HG03460 (cell line): ENCODE results near the gene ACSS3.
A peak's percentile ranks its signal among the peaks of the same experiment; 100 is the strongest.
"Not testable (repeated sequence)": the region's sequence is repeated elsewhere in the genome, so short reads cannot be mapped to it uniquely, and the experiment has no call there.

ENCODE experiments used
- ATAC-seq: cut with Tn5 transposase; IDR thresholded peaks from one replicate; pipeline ENCODE4 v1.9.1; 2021; ENCODE audit not compliant: unreplicated experiment

ACSS3 gene

GRCh38 chr12:81094718-81095360 is 17.0 kb downstream of the ACSS3 start:
- no peak for ATAC-seq

DNA sequence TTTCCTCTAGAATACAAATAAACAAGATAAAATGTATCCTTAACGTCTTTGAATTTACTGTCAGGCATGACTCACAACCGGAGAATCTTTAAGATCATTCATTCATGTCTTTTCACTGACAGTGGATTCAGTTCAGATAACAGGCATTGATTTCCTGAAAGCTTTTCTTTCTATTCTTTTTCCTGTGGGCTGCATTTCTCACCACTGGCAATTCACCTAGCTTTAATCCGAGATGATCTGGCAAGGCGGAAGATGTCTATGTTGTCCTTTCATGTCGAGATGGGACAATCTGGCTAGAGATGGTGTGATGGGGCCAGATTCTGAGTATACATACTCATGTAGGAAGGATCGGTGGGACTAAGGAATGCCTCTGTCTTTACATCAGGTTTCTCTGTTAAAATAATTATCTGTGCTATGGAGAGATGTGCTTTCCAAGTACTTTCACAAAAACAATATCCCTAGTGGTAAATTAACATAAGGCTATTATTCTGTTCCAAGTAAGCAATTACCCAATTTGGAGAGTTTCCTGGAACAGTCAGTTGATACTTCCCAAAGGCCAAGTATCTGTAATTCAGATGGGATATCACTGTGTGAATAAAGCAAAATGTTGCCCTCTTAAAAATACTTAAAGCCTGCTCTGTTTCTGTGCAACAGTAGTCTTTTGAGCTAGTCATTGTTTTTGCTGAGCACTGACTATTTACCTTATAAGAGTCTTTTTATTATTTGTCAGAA is 17.8 kb downstream of the ACSS3 start:
- no peak for ATAC-seq

DNA sequence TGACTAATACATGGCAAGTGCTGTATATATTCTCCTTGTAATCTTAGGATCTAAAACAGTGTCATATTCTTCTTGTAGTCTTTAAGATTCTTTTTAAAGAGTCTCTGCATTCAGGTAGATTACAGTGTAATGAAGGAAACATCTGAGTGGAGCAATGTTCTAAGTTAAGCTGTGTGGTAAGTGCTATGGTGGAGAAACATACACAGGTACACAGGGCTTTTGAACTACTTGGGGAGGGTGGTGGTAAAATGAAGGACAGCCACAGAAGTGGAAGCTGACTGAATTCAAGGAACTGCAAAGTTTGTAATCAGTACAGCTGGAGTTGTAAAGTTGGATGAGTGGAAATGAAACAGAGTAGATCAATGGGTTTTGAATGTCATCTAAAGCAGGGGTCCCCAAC is 27.8 kb downstream of the ACSS3 start:
- no peak for ATAC-seq

GRCh38 chr12:81114226-81114625 is 36.3 kb downstream of the ACSS3 start:
- no peak for ATAC-seq

DNA sequence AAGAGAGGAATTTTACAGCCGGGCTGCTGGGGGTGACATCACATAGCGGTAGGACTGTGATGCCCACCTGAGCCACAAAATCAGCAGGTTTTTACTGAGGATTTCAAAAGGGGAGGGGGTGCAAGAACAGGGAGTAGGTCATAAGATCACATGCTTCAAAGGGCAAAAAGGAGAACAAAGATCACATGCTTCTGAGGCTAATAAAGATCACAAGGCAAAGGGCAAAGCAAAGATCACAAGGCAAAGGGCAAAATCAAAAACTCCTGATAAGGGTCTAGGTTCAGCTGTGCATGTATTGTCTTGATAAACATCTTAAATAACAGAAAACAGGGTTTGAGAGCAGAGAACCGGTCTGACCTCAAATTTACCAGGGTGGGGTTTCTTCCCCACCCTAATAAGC is 41.2 kb downstream of the ACSS3 start:
- not testable (repeated sequence) for ATAC-seq

DNA sequence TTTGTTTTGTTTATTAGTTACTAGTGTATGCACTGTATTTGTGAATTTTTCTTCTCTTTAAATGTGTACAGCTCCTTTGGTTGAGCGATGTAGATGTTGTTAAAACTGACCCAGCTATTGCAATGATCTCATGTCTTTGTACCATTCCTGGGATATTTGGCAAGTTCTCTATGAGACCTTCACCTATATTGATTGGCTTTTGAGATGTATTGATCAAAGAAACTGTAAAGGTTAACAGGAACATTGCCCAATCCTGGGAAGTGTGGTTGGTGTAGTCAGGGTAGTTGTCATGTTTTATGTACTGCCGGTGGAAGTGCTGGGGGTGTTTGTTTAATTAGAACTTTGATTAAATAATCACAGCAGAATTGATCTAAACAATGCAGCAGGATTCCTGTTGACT is 43.1 kb downstream of the ACSS3 start:
- no peak for ATAC-seq

DNA sequence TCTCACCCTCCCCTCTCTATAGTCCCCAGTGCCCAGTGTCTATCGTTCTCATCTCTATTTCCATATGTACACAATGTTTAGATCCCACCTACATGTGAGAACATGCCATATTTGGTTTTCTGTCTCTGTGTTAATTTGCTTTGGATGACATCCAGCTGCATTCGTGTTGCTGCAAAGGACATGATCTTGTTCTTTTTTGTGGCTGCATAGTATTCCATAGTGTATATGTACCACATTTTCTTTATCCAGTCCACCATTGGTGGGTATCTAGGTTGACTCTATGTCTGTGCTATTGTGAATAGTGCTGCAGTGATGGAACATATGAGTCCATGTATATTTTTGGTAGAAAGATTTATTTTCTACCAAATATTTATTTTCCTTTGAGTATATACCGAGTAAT is 45.7 kb downstream of the ACSS3 start:
- no peak for ATAC-seq

- no peak for ATAC-seq
Observed at GRCh38 chr12:81125691-81126090, 47.8 kb downstream of the ACSS3 start.

GRCh38 chr12:81128930-81129554 is 51.2 kb downstream of the ACSS3 start:
- ATAC-seq: peak; percentile 94

DNA sequence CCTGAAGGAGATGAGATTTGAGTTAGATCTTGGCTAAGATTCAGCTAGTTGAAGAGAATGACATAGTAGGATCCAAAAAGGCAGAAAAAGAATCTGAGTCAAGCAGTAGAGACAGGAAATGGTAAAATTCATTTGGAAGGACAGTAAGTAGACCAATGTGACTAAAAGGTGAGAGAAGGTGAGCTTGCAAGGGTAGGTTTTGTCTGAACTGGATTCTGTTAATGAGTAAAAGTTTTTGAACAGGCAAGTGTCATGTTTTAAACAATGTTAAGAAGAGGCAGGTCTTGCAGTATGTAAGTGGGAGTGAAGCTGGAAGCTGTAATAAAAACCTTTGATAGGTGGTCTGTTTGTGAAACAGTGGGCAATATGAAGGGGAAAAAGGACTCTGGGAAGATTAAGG is 58.6 kb downstream of the ACSS3 start:
- no peak for ATAC-seq

DNA sequence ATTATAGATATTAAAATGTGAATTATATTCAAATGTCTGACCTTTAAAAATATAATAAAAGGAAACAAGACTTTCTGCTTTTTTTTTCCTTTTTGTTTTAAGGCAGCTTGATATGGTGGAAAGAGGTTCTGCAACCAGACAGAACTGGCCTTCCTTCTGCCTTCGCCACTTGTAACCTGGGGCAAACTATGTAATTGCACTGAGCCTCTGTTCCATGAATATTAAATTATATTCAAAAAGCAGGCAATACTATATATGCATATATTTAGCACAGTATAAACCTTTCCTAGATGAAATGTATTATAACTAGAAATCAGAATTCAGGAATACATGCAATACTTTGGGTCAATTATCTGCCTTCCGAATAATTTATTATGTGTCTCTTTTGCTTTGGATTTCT is 59.9 kb downstream of the ACSS3 start:
- no peak for ATAC-seq

DNA sequence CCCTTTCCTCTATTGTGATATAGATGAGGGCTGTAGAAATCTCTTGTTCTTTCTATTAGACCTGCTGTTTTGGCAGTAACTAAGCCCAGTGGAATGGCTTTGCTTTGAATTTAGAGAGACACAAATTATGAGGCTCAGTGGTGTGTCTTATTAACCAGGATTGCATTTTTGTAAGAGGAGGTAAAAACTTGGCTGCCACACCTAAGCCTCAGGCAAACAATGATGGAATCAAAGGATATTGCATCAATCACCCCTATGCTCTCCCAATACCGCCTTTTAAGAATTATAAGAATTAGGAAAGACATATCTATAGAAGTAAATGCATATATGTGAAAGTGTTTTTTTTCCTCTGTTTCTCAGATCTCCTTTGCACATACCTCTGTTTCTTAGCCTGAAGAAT is 63.3 kb downstream of the ACSS3 start:
- no peak for ATAC-seq

- ATAC-seq: no peak
Observed at GRCh38 chr12:81143057-81143456, 65.2 kb downstream of the ACSS3 start.

DNA sequence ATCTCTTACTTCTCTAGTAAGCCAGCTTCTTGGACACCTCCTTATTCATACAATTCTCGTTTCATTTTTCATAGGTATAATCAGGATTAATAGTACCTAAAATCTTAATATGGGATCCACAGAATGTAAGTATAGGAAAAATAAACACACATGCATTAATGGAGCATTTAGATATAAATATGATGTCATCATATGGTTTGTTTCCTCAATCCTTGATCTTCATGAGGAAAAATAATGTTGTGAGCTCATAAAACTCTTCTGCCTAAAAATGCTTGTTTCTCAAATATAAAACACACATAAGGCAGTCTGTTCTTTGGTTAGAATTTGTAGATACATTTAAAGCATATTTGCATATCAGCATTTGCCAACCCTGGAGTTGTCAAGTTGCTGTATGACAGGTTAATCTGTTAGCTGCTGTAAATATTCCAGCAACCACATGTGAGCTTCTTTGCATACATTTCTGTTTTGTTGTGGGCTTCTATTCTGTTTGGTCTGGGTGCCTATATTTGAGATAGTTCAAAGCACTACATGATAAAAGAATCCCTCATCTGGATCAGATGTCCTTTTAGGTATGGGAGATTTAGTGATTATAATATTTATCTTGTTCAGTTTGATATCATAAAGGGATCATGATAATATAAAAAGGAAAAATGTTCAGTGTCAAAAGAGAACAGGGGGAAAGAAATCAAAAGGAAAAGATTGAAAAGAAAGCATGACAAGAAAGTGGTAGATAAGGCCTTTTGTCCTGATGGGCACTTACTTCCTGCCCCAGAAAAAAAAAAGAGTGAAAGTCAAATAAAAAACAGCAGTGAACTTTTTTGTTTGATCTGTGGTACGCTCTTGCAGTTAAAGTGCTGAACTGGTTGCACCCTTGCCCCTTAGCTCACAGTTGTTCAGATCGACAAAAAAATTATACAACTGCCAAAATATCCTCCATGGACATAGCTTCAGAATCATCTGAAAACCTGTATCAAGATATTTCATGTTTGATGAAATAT is 68.6 kb downstream of the ACSS3 start:
- ATAC-seq: no peak

GRCh38 chr12:81147292-81147919 is 69.5 kb downstream of the ACSS3 start:
- ATAC-seq: no peak

GRCh38 chr12:81150382-81150781 is 72.5 kb downstream of the ACSS3 start:
- no peak for ATAC-seq

- no peak for ATAC-seq
Observed at GRCh38 chr12:81159856-81160255, 82.0 kb downstream of the ACSS3 start.

- ATAC-seq: no peak
Observed at GRCh38 chr12:81161680-81162079, 83.8 kb downstream of the ACSS3 start.

GRCh38 chr12:81162391-81163136 is 84.7 kb downstream of the ACSS3 start:
- no peak for ATAC-seq

- no peak for ATAC-seq
Observed at GRCh38 chr12:81164827-81165226, 86.9 kb downstream of the ACSS3 start.
